GM21529 (cell line): Measurements from ENCODE around the gene WNK4.
"Not testable (repeated sequence)": the region's sequence is repeated elsewhere in the genome, so short reads cannot be mapped to it uniquely, and the experiment has no call there.

Experiments used
- ATAC-seq: cut with Tn5 transposase; IDR thresholded peaks from one replicate; pipeline ENCODE4 v1.9.1; 2021; ENCODE audit not compliant: unreplicated experiment

Gene WNK4

GRCh38 chr17:42769964-42770363 lies 10.4 kb upstream of the WNK4 start:
- ATAC-seq = not testable (repeated sequence)

- ATAC-seq = no peak
Observed at GRCh38 chr17:42772945-42773289, 7.5 kb upstream of the WNK4 start.

- peak; percentile 74 for ATAC-seq
Observed at GRCh38 chr17:42773290-42774035, 6.9 kb upstream of the WNK4 start, which contains the start of gene VPS25. TSS of gene VPS25 (plus strand) at chr17:42773449. CDS start at chr17:42773476, 27 bp downstream.

- no peak for ATAC-seq
Observed at GRCh38 chr17:42774066-42774745, 6.2 kb upstream of the WNK4 start.

- no peak for ATAC-seq
Observed at GRCh38 chr17:42775534-42776098, 4.8 kb upstream of the WNK4 start.

GRCh38 chr17:42778570-42778969 lies 1.8 kb upstream of the WNK4 start:
- no peak for ATAC-seq

- no peak for ATAC-seq
Observed at GRCh38 chr17:42779304-42779935, 990 bp upstream of the WNK4 start.

GRCh38 chr17:42780851-42781638 lies 635 bp downstream of the WNK4 start:
- no peak for ATAC-seq

GRCh38 chr17:42781639-42782165 lies 1.3 kb downstream of the WNK4 start:
- no peak for ATAC-seq

- ATAC-seq = no peak
Observed at GRCh38 chr17:42782166-42783061, 2.0 kb downstream of the WNK4 start.

GRCh38 chr17:42783062-42783790 lies 2.8 kb downstream of the WNK4 start:
- ATAC-seq = no peak

GRCh38 chr17:42783791-42784138 lies 3.4 kb downstream of the WNK4 start:
- no peak for ATAC-seq

GRCh38 chr17:42784409-42784808 lies 4.0 kb downstream of the WNK4 start:
- ATAC-seq = no peak

- no peak for ATAC-seq
Observed at GRCh38 chr17:42784811-42785592, 4.6 kb downstream of the WNK4 start.

- ATAC-seq = no peak
Observed at GRCh38 chr17:42787266-42787665, 6.9 kb downstream of the WNK4 start.

- ATAC-seq = no peak
Observed at GRCh38 chr17:42791948-42792347, 11.5 kb downstream of the WNK4 start.

GRCh38 chr17:42792545-42792944 lies 12.1 kb downstream of the WNK4 start:
- ATAC-seq = no peak

GRCh38 chr17:42795061-42795460 lies 14.7 kb downstream of the WNK4 start:
- no peak for ATAC-seq
